MM.1S (cell line): ENCODE results near the gene NAMPT.

Source experiments
- DNase-seq: peaks from one replicate; pipeline ENCODE4 v3.0.0-alpha.2; 2015
- H2AFZ ChIP-seq: fragments of 300-600 bp; sonication (generic); 2 replicates; pipeline ENCODE4 v1.6.0; 2016; ENCODE audit warnings: antibody characterized with exemption, low read length
- H3F3A ChIP-seq: fragments of 300-600 bp; sonication (generic); 2 replicates; pipeline ENCODE4 v1.6.1; 2016; ENCODE audit warnings: mild to moderate bottlenecking, antibody characterized with exemption, low read length, moderate library complexity, mixed read lengths; ENCODE audit not compliant: insufficient read depth
- H3K27ac ChIP-seq: fragments of 300-600 bp; sonication (generic); 2 replicates; pipeline ENCODE4 v1.5.1; 2016; ENCODE audit warnings: mild to moderate bottlenecking, low read length
- H3K27me3 ChIP-seq: fragments of 300-600 bp; sonication (generic); replicated peaks from 2 replicates; pipeline ENCODE4 v1.6.0; 2016; ENCODE audit warnings: low read length; ENCODE audit not compliant: insufficient read depth
- H3K36me3 ChIP-seq: fragments of 300-600 bp; sonication (generic); replicated peaks from 2 replicates; pipeline ENCODE4 v1.6.1; 2016; ENCODE audit warnings: mild to moderate bottlenecking, low read length, mixed read lengths; ENCODE audit not compliant: insufficient read depth
- H3K4me1 ChIP-seq: fragments of 300-600 bp; sonication (generic); 2 replicates; pipeline ENCODE4 v1.6.1; 2016; ENCODE audit warnings: low read length, mixed read lengths
- H3K4me2 ChIP-seq: fragments of 300-600 bp; sonication (generic); 2 replicates; pipeline ENCODE4 v1.6.0; 2016; ENCODE audit warnings: low read depth, low read length
- H3K4me3 ChIP-seq: fragments of 300-600 bp; sonication (generic); 2 replicates; pipeline ENCODE4 v1.5.1; 2016; ENCODE audit warnings: low read length, mixed read lengths
- H3K79me2 ChIP-seq: fragments of 300-600 bp; sonication (generic); 2 replicates; pipeline ENCODE4 v1.6.1; 2016; ENCODE audit warnings: mixed run types, low read length, mixed read lengths
- H3K9ac ChIP-seq: fragments of 300-600 bp; sonication (generic); 2 replicates; pipeline ENCODE4 v1.6.1; 2016; ENCODE audit warnings: low read length, mixed read lengths
- H3K9me2 ChIP-seq: fragments of 300-600 bp; sonication (generic); replicated peaks from 2 replicates; pipeline ENCODE4 v1.6.1; 2016; ENCODE audit warnings: mild to moderate bottlenecking, low read length, mixed read lengths; ENCODE audit not compliant: insufficient read depth
- H3K9me3 ChIP-seq: fragments of 300-600 bp; sonication (generic); replicated peaks from 2 replicates; pipeline ENCODE4 v1.6.1; 2016; ENCODE audit warnings: mild to moderate bottlenecking, low read length, mixed read lengths; ENCODE audit not compliant: insufficient read depth
- H4K20me1 ChIP-seq: fragments of 300-600 bp; sonication (generic); 2 replicates; pipeline ENCODE4 v1.6.1; 2016; ENCODE audit warnings: mild to moderate bottlenecking, low read length, moderate library complexity, mixed read lengths; ENCODE audit not compliant: insufficient read depth
- CTCF ChIP-seq: fragments of 300-600 bp; sonication (generic); IDR thresholded peaks from 2 replicates; pipeline ENCODE4 v1.5.1; 2016; ENCODE audit warnings: antibody characterized with exemption, low read length, mixed read lengths
- EZH2 ChIP-seq: fragments of 300-600 bp; sonication (generic); optimal IDR thresholded peaks from 2 replicates; pipeline ENCODE3; 2017; ENCODE audit warnings: low read depth, mild to moderate bottlenecking, antibody characterized with exemption, low read length, mixed read lengths
- EZH2phosphoT487 ChIP-seq: fragments of 300-600 bp; sonication (generic); IDR thresholded peaks from 2 replicates; pipeline ENCODE4 v1.6.1; 2018; ENCODE audit warnings: antibody characterized with exemption, low read length

Gene NAMPT

GRCh38 chr7:106239406-106239805 is 45.4 kb downstream of the NAMPT start:
- H3K36me3 ChIP-seq = no peaks in the 10 kb centered on the region

GRCh38 chr7:106238830-106239229 is 46.0 kb downstream of the NAMPT start:
- Histone ChIP-seq H4K20me1 (no peaks in the 10 kb centered on the region), H3K79me2 (no peaks in the 10 kb centered on the region), H3K4me2 (no peak overlapping the region), H3K9ac (no peak overlapping the region), H3K27me3 (no peaks in the 10 kb centered on the region), H3K9me2 (no peaks in the 10 kb centered on the region), H3K36me3 (no peaks in the 10 kb centered on the region), H3K4me1 (no peaks in the 10 kb centered on the region), H3K9me3 (no peaks in the 10 kb centered on the region), H2AFZ (no peak overlapping the region), H3K4me3 (no peak overlapping the region), H3F3A (no peaks in the 10 kb centered on the region; the same call in 1 of the 2 replicates), H3K27ac (no peak overlapping the region)
- no peak for TF ChIP-seq CTCF
- no peak for TF ChIP-seq EZH2phosphoT487
- no peak for TF ChIP-seq EZH2
- no peak for DNase-seq

More at GRCh38 chr7:106239406-106239805, 45.4 kb downstream of the NAMPT start:
- Histone ChIP-seq H2AFZ (no peak overlapping the region), H3F3A (no peaks in the 10 kb centered on the region; the same call in 1 of the 2 replicates), H3K27ac (no peak overlapping the region), H3K4me2 (no peak overlapping the region), H3K9me3 (no peaks in the 10 kb centered on the region), H3K4me3 (no peak overlapping the region), H3K9me2 (no peaks in the 10 kb centered on the region), H3K4me1 (no peaks in the 10 kb centered on the region), H4K20me1 (no peaks in the 10 kb centered on the region), H3K9ac (no peak overlapping the region), H3K79me2 (no peaks in the 10 kb centered on the region), H3K27me3 (no peaks in the 10 kb centered on the region)
- DNase-seq = no peak
- TF ChIP-seq CTCF (no peak), EZH2 (no peak), EZH2phosphoT487 (no peak)

- H3K4me2 ChIP-seq = no peak overlapping the region
- H3K4me3 ChIP-seq = no peak overlapping the region
- TF ChIP-seq EZH2 (no peak), EZH2phosphoT487 (no peak), CTCF (no peak)
- H3K9me2 ChIP-seq = no peaks in the 10 kb centered on the region
- no peaks in the 10 kb centered on the region for H3K9me3 ChIP-seq
- H4K20me1 ChIP-seq = no peaks in the 10 kb centered on the region
- no peaks in the 10 kb centered on the region for H3F3A ChIP-seq
- no peak overlapping the region for H3K27ac ChIP-seq
- H3K4me1 ChIP-seq = no peaks in the 10 kb centered on the region
- H3K79me2 ChIP-seq = no peaks in the 10 kb centered on the region
- no peak overlapping the region for H2AFZ ChIP-seq
- no peaks in the 10 kb centered on the region for H3K27me3 ChIP-seq
- H3K36me3 ChIP-seq = no peaks in the 10 kb centered on the region
- H3K9ac ChIP-seq = no peak overlapping the region
- DNase-seq = no peak
Observed at GRCh38 chr7:106236065-106236464, 48.7 kb downstream of the NAMPT start.
